Measurements from ENCODE around the gene UBE2V1.

DNA sequence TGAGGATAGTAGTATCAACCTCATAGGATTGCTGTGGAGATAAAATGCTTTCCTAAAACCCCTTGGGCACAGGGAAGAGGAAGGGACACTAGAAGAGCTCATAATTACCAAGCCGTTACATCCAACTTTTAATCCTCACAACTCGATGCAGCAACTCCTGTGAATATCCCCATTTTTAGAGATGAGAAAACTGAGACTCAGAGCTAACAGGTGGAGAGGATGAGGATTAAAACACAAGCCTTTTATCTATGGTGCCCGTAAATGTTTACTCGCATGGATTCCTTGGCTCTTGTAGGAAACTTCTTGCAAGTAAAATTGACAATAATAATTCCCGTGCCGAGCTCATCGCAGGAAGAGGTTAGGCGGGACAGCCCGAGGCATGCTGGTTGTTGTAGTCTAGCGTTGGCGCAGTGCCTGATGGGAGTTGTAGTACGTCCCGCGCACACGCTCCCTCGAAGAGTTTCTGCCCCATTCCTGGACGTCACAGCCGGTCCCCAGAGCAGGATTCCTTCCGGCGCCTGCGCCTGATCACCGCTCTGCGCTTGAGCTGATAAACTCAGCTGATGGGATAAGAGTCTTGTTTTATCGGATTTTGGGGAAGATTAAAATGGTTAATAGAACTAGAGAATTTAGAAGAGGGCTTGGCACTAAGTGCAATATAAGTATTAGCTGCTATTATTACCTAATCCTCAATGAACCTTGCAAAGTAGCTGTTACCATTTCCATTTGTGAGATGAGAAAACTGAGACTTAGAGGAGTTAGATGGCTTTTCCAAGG, 2.8 kb upstream of the UBE2V1 start:
- TF ChIP-seq, protein P1, sequence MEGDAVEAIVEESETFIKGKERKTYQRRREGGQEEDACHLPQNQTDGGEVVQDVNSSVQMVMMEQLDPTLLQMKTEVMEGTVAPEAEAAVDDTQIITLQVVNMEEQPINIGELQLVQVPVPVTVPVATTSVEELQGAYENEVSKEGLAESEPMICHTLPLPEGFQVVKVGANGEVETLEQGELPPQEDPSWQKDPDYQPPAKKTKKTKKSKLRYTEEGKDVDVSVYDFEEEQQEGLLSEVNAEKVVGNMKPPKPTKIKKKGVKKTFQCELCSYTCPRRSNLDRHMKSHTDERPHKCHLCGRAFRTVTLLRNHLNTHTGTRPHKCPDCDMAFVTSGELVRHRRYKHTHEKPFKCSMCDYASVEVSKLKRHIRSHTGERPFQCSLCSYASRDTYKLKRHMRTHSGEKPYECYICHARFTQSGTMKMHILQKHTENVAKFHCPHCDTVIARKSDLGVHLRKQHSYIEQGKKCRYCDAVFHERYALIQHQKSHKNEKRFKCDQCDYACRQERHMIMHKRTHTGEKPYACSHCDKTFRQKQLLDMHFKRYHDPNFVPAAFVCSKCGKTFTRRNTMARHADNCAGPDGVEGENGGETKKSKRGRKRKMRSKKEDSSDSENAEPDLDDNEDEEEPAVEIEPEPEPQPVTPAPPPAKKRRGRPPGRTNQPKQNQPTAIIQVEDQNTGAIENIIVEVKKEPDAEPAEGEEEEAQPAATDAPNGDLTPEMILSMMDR (IDR thresholded peaks at IDR 0.05) = no peak
- TF ChIP-seq POLR2A (IDR thresholded peaks at IDR 0.05) = peak in 1 of 2 donors; percentile 70

Data from adrenal gland (tissue), 5 donors.